NB4 (cell line): ENCODE measurements around the gene SCUBE3.

ENCODE experiments used
- CTCF ChIP-seq: IDR thresholded peaks from one replicate; pipeline ENCODE4 v1.5.1; 2012; ENCODE audit warnings: low read depth, low read length
- POLR2A ChIP-seq: IDR thresholded peaks from 2 replicates; pipeline ENCODE4 v1.6.1; 2011; ENCODE audit warnings: mild to moderate bottlenecking; ENCODE audit not compliant: insufficient read length; ENCODE audit errors: extremely low read depth
- TF ChIP-seq, protein P1 (sequence below): IDR thresholded peaks from 2 replicates; pipeline ENCODE4 v1.6.1; 2011; ENCODE audit warnings: low read depth, low read length

DNA sequence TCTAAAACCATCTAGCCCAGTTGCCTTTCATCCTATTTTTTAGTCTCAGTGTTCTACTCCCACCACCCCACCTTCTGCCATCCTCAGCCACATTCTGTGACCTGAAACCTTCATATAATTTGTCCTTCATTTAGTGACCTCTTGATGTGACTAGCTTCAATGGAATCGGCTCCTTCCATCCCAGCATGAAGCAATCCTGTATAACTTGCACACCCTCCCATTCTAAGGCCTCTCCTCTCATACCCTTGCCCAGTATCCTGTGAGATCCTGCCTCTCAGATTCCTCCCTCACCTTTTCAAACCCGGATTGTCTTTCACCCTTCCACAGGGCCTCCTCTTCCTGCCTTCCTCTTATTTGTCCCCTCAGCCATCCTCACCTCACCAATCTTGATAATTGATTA, 48.8 kb downstream of the SCUBE3 start:
- TF ChIP-seq CTCF (no peak), POLR2A (no peak)
- TF ChIP-seq, protein P1, sequence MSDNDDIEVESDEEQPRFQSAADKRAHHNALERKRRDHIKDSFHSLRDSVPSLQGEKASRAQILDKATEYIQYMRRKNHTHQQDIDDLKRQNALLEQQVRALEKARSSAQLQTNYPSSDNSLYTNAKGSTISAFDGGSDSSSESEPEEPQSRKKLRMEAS = no peak
